Measurements from ENCODE around the gene HTRA2.

DNA sequence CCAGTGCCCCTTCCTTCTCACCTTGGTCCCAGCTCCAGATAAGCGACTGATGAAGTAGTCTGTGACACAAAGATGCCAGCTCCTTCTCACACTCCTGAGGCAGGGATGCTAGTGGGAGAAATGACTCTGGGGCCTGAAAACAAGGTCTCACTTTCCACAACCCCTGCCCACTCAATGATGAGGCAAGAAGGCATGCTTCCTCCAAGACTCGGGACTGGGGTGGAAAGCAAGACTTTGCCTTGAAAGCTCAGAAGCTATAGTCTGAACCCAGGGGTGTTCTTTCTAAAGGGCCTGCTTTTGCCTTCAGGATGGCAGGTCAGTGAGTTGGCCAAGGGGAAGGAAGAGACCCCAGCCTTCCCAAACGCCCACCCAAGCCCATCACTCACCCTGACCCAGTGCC is 48.3 kb upstream of the HTRA2 start:
- no peak for TF ChIP-seq MAX (IDR thresholded peaks at IDR 0.05; ENCODE audit: low read depth, low read length)
- no peak for TF ChIP-seq POLR2A (IDR thresholded peaks at IDR 0.05; ENCODE audit: extremely low read depth, insufficient read length)
- TF ChIP-seq, protein P1, sequence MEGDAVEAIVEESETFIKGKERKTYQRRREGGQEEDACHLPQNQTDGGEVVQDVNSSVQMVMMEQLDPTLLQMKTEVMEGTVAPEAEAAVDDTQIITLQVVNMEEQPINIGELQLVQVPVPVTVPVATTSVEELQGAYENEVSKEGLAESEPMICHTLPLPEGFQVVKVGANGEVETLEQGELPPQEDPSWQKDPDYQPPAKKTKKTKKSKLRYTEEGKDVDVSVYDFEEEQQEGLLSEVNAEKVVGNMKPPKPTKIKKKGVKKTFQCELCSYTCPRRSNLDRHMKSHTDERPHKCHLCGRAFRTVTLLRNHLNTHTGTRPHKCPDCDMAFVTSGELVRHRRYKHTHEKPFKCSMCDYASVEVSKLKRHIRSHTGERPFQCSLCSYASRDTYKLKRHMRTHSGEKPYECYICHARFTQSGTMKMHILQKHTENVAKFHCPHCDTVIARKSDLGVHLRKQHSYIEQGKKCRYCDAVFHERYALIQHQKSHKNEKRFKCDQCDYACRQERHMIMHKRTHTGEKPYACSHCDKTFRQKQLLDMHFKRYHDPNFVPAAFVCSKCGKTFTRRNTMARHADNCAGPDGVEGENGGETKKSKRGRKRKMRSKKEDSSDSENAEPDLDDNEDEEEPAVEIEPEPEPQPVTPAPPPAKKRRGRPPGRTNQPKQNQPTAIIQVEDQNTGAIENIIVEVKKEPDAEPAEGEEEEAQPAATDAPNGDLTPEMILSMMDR (IDR thresholded peaks at IDR 0.05; ENCODE audit: low read depth, low read length) = no peak
- TF ChIP-seq MYC (IDR thresholded peaks at IDR 0.05; ENCODE audit: low read depth, low read length) = no peak
